Esophagus squamous epithelium (tissue), 4 donors: ENCODE data around the gene CORIN.

Experiments
- POLR2A ChIP-seq, 4 donors: fragments of 450-650 bp; IDR thresholded peaks; one replicate each; pipeline ENCODE4 v1.6.1; 2017; ENCODE audit warnings: antibody characterized with exemption in 4 of 4, mild to moderate bottlenecking in 4 of 4, moderate library complexity in 3 of 4
- TF ChIP-seq, protein P1 (sequence below), 6 experiments: fragments of 450-650 bp in 4 of 6; fragments of 200-600 bp in 2 of 6; sonication (generic) in 2 of 6; IDR thresholded peaks; one replicate each; pipeline ENCODE4 v1.5.1; 2016 to 2019; ENCODE audit warnings: antibody characterized with exemption in 6 of 6, mild to moderate bottlenecking in 4 of 6, moderate library complexity in 4 of 6

DNA sequence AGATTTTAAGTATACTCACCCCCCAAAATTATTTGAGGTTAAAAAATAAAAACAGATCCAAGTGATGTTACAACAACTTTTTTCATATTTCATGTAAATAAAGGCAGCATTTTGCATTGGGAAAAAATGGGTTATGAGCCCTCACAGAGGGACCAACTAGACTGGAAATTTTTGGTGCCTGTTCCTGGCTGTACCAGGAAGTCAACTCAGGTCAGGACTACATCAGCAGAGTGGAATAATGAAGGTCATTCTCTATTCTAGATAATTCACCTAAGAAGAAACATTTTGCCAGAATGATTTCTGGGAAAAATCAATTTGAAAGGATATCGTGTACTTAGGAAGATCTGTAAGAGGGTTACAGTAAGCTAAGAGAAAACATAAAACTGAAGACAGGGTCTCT, 66.8 kb downstream of the CORIN start:
- TF ChIP-seq, protein P1, sequence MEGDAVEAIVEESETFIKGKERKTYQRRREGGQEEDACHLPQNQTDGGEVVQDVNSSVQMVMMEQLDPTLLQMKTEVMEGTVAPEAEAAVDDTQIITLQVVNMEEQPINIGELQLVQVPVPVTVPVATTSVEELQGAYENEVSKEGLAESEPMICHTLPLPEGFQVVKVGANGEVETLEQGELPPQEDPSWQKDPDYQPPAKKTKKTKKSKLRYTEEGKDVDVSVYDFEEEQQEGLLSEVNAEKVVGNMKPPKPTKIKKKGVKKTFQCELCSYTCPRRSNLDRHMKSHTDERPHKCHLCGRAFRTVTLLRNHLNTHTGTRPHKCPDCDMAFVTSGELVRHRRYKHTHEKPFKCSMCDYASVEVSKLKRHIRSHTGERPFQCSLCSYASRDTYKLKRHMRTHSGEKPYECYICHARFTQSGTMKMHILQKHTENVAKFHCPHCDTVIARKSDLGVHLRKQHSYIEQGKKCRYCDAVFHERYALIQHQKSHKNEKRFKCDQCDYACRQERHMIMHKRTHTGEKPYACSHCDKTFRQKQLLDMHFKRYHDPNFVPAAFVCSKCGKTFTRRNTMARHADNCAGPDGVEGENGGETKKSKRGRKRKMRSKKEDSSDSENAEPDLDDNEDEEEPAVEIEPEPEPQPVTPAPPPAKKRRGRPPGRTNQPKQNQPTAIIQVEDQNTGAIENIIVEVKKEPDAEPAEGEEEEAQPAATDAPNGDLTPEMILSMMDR (IDR thresholded peaks at IDR 0.05) = no peak
- TF ChIP-seq POLR2A (IDR thresholded peaks at IDR 0.05) = no peak
